Vagina (tissue), 2 donors: ENCODE results near the gene MAP4K2. TPM values are rescaled to one million over a fixed set of nuclear protein-coding genes. Genes with fewer than 3 reads are reported as not detected.

Experiments used
- DNase-seq, 2 donors: peaks; one replicate each; pipeline ENCODE4 v3.0.0-alpha.2; 2017; ENCODE audit errors: extremely low spot score in 2 of 2
- H3K27ac ChIP-seq: fragments of 200-600 bp; sonication (generic); one replicate; pipeline ENCODE4 v1.5.1; 2019
- H3K27me3 ChIP-seq: fragments of 200-600 bp; sonication (generic); one replicate; pipeline ENCODE4 v1.5.1; 2019
- H3K36me3 ChIP-seq, 2 donors: fragments of 200-600 bp; sonication (generic); one replicate each; pipeline ENCODE4 v1.5.1; 2017 to 2019
- H3K4me1 ChIP-seq: fragments of 200-600 bp; sonication (generic); one replicate; pipeline ENCODE4 v1.5.1; 2019
- H3K4me3 ChIP-seq, 2 donors: fragments of 200-600 bp; sonication (generic); 1 replicate in 1 of 2; 2 replicates in 1 of 2; pipeline ENCODE4 v1.5.1; 2016 to 2019
- H3K9me3 ChIP-seq: fragments of 200-600 bp; sonication (generic); one replicate; pipeline ENCODE4 v1.5.1; 2019
- CTCF ChIP-seq, 3 experiments: fragments of 450-650 bp in 2 of 3; fragments of 200-600 bp in 1 of 3; sonication (generic) in 1 of 3; IDR thresholded peaks; one replicate each; pipeline ENCODE4 v1.5.1; 2017 to 2019; ENCODE audit warnings: antibody characterized with exemption in 3 of 3, mild to moderate bottlenecking in 2 of 3, moderate library complexity in 2 of 3
- POLR2A ChIP-seq, 2 donors: fragments of 450-650 bp; IDR thresholded peaks; one replicate each; pipeline ENCODE4 v1.6.1; 2017; ENCODE audit warnings: antibody characterized with exemption in 2 of 2, mild to moderate bottlenecking in 2 of 2, moderate library complexity in 2 of 2
- POLR2AphosphoS5 ChIP-seq, 2 donors: sonication (generic); formaldehyde crosslinking; IDR thresholded peaks; one replicate each; pipeline ENCODE4 v1.9.0; 2017; ENCODE audit warnings: antibody characterized with exemption in 2 of 2, mild to moderate bottlenecking in 2 of 2, low read depth in 1 of 2; ENCODE audit not compliant: insufficient read depth in 1 of 2
- intact Hi-C: fragments of 100-400 bp; cut with DNase I; formaldehyde crosslinking; loops from one replicate; pipeline ENCODE4 v1.15.1; 2023
- total RNA-seq: library from RNA; depleted of rRNA; stranded (reverse); fragments of >200 nt; gene quantifications from one replicate; pipeline ENCODE4 v1.2.3, GENCODE V29; 2016

The MAP4K2 gene
- total RNA-seq, 1 donor from 2014 or later: 20.6 TPM

GRCh38 chr11:64769283-64769682 lies 33.7 kb downstream of the MAP4K2 start:
- Histone ChIP-seq H3K27me3 (no peaks in the 10 kb centered on the region), H3K36me3 (peaks cover 12 to 98% of the 10 kb centered on the region in 2 donors), H3K9me3 (no peaks in the 10 kb centered on the region), H3K4me3 (no peak overlapping the region), H3K27ac (no peak overlapping the region), H3K4me1 (peaks cover 38% of the 10 kb centered on the region)
- TF ChIP-seq POLR2AphosphoS5 (IDR thresholded peaks at IDR 0.05; ENCODE audit: insufficient read depth in 1 of 2, low read depth in 1 of 2): no peak
- no peak for TF ChIP-seq POLR2A (IDR thresholded peaks at IDR 0.05)
- TF ChIP-seq CTCF (IDR thresholded peaks at IDR 0.05): no peak
- no peak for DNase-seq
- intact Hi-C loops: no loop called here

GRCh38 chr11:64768300-64768694 lies 34.7 kb downstream of the MAP4K2 start:
- Histone ChIP-seq H3K27me3 (no peaks in the 10 kb centered on the region), H3K27ac (no peak overlapping the region), H3K4me1 (peaks cover 38% of the 10 kb centered on the region), H3K36me3 (peaks cover 12 to 98% of the 10 kb centered on the region in 2 donors), H3K9me3 (no peaks in the 10 kb centered on the region), H3K4me3 (no peak overlapping the region)
- no peak for DNase-seq
- intact Hi-C loops: no loop called here
- no peak for TF ChIP-seq POLR2A (IDR thresholded peaks at IDR 0.05)
- TF ChIP-seq CTCF (IDR thresholded peaks at IDR 0.05): no peak
- no peak for TF ChIP-seq POLR2AphosphoS5 (IDR thresholded peaks at IDR 0.05; ENCODE audit: insufficient read depth in 1 of 2, low read depth in 1 of 2)

GRCh38 chr11:64767344-64768299 lies 35.4 kb downstream of the MAP4K2 start:
- TF ChIP-seq CTCF (IDR thresholded peaks at IDR 0.05) (peak; percentile 39 to 45 (median 40)), POLR2AphosphoS5 (IDR thresholded peaks at IDR 0.05; ENCODE audit: insufficient read depth in 1 of 2, low read depth in 1 of 2) (no peak)
- H3K9me3 ChIP-seq: no peaks in the 10 kb centered on the region
- peaks cover 12 to 98% of the 10 kb centered on the region in 2 donors for H3K36me3 ChIP-seq
- no peak for DNase-seq
- intact Hi-C loops: no loop called here
- H3K27ac ChIP-seq: no peak overlapping the region
- peaks cover 38% of the 10 kb centered on the region for H3K4me1 ChIP-seq
- H3K27me3 ChIP-seq: no peaks in the 10 kb centered on the region
- no peak overlapping the region for H3K4me3 ChIP-seq

- Histone ChIP-seq H3K4me3 (no peak overlapping the region), H3K9me3 (no peaks in the 10 kb centered on the region), H3K27ac (no peak overlapping the region), H3K36me3 (peaks cover 12 to 98% of the 10 kb centered on the region in 2 donors), H3K4me1 (peaks cover 35% of the 10 kb centered on the region), H3K27me3 (no peaks in the 10 kb centered on the region)
- TF ChIP-seq POLR2A (IDR thresholded peaks at IDR 0.05) (no peak), CTCF (IDR thresholded peaks at IDR 0.05) (no peak), POLR2AphosphoS5 (IDR thresholded peaks at IDR 0.05; ENCODE audit: insufficient read depth in 1 of 2, low read depth in 1 of 2) (no peak)
- intact Hi-C loops: no loop called here
- DNase-seq: no peak
Measured at GRCh38 chr11:64766881-64767280, 36.1 kb downstream of the MAP4K2 start.
